Stimulated activated CD4-positive, alpha-beta T cell treated with anti-CD3 and anti-CD28 coated beads, Interleukin-15, amount 100 ng/mL, for 24 hours (primary cell): Measurements from ENCODE around the gene SMARCA1.
"Not testable (repeated sequence)": the region's sequence is repeated elsewhere in the genome, so short reads cannot be mapped to it uniquely, and the experiment has no call there.

ENCODE experiments used
- DNase-seq: peaks from one replicate; pipeline ENCODE4 v3.0.0-alpha.2; 2020

The SMARCA1 gene, protein sequence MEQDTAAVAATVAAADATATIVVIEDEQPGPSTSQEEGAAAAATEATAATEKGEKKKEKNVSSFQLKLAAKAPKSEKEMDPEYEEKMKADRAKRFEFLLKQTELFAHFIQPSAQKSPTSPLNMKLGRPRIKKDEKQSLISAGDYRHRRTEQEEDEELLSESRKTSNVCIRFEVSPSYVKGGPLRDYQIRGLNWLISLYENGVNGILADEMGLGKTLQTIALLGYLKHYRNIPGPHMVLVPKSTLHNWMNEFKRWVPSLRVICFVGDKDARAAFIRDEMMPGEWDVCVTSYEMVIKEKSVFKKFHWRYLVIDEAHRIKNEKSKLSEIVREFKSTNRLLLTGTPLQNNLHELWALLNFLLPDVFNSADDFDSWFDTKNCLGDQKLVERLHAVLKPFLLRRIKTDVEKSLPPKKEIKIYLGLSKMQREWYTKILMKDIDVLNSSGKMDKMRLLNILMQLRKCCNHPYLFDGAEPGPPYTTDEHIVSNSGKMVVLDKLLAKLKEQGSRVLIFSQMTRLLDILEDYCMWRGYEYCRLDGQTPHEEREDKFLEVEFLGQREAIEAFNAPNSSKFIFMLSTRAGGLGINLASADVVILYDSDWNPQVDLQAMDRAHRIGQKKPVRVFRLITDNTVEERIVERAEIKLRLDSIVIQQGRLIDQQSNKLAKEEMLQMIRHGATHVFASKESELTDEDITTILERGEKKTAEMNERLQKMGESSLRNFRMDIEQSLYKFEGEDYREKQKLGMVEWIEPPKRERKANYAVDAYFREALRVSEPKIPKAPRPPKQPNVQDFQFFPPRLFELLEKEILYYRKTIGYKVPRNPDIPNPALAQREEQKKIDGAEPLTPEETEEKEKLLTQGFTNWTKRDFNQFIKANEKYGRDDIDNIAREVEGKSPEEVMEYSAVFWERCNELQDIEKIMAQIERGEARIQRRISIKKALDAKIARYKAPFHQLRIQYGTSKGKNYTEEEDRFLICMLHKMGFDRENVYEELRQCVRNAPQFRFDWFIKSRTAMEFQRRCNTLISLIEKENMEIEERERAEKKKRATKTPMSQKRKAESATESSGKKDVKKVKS

DNA sequence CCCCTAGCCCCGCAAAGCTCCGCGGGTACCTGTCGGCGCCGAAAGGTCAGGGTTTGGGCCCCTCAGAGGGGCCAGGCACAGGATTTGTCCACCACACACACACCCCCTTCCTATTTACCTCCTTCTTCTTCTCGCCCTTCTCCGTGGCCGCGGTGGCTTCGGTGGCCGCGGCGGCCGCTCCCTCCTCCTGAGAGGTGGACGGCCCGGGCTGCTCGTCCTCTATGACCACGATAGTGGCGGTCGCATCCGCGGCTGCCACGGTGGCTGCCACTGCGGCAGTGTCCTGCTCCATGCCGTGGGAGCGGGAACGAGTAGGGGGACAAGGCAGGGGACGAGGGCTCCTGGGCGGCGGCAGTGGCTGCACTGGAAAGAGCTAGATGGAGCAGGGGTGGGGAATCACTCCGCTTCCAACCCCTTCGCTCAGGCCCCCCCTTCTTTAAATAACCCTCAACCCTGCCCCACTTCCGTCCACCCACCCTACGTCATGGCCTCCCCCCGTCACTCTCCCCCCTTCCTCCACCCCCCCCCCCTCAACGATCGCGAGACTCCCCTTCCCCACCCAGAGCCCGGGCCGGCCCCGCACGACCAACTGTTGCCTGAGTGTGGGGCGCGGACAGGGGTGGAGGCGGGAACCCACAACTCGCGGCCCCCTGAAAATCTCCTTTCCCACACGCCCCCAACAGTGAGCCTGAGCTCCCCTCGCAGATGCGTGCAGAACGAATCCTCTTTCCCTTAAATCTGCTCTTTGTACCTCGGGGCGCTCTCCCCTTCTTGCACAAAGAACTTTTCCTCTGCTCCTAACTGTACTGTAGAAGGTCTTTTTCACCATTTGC is at the start of gene SMARCA1:
Gene SMARCA1 (minus strand): TSS at position 412 of the 833 bp plus-strand sequence. CDS start 120 bp downstream, at position 292.
- DNase-seq: peak; percentile 1

DNA sequence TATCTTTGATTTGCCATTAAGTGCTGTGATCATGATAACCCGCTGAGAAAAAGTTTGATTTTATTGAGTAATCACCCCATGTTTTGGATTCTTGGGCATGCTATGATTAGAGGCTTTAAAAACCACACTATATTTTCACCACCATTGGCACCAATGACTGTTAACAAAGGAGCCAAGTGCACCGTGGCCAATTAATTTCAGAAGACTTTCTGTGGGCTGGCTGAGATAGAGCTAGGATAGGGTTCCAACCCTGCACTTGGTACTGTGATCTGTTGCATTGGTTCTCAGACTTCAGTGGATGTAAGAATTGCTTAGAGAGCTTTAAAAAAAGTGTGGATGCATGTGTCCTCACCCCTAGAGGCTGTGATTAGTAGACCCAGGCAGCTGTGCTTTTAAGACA is 49.1 kb upstream of the SMARCA1 start:
- DNase-seq: no peak

DNA sequence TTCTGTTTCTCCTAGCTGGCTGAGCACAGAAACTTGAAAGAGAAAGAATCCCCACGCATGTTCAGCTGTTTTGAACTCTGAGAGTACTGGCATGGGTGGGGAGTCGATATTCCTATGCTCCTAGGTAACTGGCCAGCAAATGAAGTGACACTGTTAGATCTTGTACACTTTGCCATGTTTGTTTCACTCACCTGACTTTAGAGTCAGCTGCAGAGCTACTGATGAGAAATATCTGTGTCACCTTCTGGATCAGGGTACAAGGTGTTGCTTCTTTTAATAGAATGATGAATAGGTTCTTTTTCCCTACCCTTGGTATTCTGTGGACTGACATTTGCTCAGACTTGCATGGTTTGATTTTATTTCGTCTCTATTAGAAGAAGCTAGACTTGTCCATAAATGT is 45.1 kb upstream of the SMARCA1 start:
- no peak for DNase-seq

DNA sequence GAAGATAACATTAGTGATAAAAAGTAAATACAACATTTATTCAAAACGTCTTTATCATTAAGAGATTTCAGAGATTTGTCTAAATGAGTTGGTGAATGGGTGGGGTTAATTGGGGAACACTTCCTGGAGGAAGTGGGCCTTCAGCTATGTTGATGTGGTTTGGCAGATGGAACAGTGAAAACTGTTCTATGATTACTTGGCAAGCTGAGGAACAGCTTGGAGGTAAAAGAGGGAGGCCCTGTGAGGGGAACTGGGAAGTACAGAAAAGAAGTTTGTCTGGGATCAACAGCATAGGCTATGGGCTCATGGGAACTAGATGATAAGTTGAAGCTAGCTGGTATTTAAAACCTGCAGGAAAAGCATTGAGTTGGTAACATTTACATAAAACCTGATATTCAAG is 42.8 kb upstream of the SMARCA1 start:
- DNase-seq: no peak

DNA sequence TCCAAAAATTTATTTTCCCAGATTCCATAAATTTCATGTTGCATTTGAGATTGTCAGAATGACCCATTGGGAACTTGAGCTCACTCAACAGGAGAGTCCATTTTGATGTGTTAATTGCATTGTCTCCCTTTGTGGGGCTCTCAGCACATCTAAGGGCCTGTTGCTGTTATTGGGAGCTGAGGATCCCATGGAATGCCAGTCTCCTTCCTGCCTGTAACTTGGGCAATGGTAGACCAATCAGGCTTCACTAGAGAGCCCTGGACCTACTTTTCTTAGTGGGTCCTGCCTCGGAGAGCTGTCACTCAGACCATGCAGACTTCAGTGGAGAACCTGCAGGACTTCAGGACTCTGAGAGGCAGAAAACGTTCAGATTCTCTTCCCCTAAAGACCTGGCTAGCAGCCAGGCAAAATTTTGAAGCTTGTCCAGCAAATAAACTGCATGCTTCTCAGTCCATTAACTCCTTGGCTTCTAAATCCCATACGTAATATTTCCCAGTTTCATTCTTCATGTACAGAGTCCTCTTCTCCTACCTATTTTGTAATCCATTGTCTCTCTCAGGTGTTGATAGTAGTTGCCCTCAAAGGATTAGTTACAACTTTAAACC is 41.9 kb upstream of the SMARCA1 start:
- no peak for DNase-seq

DNA sequence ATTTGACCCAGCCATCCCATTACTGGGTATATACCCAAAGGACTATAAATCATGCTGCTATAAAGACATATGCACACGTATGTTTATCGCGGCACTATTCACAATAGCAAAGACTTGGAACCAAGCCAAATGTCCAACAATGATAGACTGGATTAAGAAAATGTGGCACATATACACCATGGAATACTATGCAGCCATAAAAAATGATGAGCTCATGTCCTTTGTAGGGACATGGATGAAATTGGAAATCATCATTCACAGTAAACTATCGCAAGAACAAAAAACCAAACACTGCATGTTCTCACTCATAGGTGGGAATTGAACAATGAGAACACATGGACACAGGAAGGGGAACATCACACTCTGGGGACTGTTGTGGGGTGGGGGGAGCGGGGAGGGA is 41.1 kb upstream of the SMARCA1 start:
- not testable (repeated sequence) for DNase-seq

DNA sequence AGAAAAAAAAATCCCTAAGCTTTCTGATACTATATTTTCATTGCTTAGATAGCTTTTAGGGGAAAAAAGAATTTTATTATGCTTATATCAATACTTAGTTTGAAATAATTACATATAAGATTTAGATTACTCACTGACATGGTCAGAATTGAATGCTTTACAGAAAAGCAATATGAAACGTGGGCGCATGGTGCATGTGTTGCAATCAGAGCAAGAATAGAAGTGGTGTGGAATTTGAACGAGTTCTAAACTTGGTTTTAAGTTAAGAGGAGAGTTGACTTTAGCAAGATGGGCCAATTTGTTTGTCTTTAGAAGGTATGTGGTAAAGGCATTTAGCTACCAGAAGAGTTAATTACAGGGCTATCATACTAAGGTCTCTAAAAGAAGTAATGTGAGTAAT is 38.2 kb upstream of the SMARCA1 start:
- no peak for DNase-seq

DNA sequence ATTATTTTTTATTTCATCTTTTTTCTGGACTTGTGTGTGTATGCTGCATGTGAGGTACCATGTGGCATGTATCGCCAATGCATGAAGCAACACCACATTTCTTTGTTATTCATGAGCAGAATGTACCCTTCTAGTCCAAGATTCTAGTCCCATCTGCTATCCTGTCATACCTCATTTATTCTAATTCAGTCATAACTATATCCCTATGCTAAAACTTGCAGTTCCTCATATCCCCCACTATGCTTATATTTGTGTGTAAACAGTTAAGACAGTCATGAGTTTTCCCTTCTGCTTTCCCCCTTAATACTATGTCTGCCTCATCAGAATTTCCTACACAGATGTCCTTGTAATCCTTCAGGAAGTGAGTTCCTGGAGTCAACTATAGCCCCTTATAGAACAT is 36.5 kb upstream of the SMARCA1 start:
- no peak for DNase-seq

DNA sequence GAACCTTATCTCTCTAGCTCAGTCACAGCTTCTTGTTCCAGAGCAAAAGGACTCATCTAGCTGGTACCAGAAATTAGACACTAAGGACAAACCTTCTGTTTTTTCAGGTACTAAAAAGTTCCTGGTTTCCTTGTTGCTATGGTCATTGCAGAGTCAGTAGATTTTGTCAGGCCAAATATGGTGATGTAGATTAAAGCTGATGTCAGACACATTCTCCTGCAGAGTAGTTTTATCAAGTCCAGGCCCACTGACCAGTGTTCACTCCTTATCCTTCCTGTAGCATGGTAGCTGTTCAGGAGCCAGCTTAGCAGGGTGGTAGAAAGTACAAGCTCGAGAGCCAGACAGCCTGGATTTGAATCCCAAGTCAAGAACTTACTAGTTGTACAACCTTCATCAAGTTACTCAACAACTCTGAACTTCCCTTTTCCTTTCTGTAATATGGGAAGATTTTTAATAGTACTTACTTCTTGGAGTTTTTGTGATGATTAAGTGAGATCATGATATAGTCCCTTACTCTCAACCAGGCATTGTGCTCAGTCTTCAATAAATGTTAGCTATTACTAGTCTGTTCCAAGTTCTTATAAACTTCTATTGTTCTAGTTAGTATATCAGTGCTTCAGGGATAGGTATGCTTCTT is 34.7 kb upstream of the SMARCA1 start:
- no peak for DNase-seq

DNA sequence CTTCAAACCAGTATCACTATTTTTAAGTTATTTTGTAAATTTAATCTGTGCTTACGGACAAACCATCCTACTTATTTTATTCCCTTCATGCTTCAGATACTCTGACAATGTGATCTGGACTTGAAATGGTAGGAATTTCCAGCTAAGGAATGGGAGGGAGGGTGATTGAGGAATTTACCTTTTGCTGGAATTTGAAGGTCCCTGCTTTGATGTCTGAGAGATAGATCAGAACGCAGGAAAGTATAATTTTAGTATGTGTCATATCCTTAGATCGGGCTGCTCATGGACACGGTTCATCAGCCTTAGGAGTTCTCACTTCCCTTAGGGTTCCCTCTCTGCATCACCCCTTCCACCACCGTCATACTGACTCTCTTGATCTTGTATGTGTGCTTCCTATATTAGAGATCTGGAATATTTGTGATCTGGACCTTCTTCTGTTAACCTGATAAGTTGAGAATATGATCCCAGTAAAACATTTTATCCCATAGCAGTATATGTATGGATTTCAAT is 33.6 kb upstream of the SMARCA1 start:
- DNase-seq: no peak

DNA sequence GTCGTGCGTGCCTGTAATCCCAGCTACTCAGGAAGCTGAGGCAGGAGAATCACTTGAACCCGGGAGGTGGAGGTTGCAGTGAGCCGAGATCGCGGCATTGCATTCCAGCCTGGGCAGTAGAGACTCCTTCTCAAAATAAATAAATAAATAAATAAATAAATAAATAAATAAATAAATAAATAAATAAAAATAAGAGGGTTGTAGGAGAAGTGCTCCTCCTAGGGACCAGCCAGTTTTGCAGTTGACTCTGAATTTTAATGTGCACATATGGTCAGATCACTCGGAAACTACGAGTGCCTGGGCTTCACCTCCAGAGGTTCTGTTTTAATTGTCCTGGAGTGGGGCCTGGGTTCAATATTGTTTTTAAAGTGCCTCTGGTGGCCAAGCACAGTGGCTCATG is 31.5 kb upstream of the SMARCA1 start:
- not testable (repeated sequence) for DNase-seq

DNA sequence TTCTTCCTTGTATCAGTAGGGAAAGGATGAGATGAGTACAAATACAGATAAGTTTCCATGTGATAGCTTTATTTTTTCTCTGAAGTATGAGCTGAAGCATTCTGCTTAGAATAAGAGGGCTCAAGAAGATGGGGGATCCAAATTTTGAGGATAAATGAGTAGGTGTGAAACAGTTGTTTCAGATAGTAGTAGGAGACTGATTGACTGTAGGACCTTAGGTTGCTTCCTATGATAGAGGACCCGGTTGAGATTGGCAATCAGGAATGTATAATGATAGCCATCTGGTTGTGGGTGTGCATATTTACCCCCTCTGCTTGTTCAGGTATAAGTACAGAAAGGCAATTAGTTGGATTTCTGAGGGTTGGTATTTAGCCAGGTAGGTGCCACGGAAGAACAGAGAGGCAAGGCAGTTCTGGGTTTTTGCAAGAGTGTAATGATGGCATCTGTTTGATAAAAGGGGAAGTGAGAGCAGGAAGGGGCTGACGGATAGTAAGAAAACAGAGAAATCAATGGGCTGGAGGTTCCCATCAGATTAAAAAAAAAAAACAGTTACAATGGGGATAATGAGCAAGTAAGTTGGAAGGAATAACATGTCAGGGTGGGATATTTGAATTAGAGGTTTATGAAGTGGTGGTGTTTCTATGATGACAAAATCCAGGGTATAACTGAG is 30.5 kb upstream of the SMARCA1 start:
- DNase-seq: no peak

DNA sequence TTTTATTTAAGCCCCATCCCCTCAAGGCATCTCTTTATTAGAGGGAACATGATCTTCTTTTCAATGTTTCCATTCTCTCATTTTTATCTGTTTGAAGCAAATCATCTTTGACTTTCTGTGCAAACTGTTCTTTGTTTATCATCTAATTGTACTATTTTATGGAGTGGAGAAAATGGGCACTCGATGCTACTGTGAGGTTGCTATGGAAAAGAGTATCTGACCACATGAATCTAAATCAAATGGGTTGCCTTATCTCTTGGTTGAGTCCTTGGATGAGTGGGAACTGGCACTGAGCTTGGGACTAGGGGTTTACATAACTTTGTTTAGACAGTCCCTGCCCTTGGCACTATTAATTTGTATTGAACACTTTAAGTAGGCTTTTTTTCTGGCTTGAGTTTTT is 25.8 kb upstream of the SMARCA1 start:
- no peak for DNase-seq

DNA sequence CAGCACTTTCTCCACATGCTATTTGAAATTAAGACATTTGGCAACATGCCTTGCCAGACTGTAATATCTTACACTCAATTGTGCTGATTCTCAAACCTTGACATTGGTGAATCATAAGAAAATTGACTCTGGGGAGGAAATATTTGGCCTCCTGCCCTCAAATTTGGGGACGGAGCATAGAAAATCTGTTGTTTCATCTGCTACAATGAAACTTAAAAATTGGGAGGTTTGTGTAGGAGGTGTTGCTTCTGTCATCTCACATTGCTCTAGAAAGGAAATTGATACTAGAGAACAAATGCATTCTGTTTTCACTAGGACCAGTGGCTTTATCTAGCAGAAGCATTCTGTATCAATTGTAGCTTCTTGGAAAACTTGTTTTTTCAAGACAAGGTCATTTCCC is 22.1 kb upstream of the SMARCA1 start:
- peak; percentile 5 for DNase-seq

DNA sequence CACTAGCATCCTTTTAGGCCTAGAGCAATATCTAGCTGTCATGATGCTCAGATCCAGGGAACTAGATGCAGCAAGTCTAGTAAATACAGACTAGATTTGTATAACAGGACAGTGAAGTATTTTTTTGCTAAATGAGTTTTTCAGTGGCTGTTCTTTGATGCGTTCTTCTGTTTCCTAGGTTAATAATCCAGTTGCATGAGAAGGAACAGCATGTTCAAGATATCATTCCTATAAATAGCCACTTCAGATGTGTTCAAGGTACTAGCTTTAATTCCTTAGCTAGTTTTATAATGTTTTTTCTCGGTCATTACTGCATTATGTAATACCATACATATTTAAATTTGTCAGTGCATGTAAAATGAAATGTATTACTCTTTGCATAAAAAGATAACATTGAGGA is 21.5 kb upstream of the SMARCA1 start:
- DNase-seq: no peak

DNA sequence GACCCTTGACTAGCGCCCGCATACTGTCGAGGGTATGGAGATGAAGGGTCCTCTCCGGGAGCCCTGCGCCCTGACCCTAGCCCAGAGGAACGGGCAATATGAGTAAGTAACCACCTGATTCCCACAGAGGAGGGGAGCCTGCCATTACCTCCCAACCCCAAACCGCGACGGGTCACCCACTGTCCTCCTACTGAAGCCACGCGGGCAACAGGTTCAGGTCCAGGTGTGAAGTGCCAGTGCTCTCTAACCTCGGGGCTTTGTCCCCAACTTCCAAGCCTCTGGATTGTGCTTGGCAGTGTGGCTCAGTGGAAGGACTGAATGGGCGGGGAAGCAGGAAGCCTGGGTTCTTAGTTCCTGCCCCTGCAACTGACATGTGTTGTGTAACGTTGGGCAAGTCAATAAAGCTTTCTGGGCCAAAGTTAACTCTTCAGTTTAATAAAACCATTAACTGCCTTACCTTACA is 17.5 kb upstream of the SMARCA1 start:
- peak; percentile 10 for DNase-seq

DNA sequence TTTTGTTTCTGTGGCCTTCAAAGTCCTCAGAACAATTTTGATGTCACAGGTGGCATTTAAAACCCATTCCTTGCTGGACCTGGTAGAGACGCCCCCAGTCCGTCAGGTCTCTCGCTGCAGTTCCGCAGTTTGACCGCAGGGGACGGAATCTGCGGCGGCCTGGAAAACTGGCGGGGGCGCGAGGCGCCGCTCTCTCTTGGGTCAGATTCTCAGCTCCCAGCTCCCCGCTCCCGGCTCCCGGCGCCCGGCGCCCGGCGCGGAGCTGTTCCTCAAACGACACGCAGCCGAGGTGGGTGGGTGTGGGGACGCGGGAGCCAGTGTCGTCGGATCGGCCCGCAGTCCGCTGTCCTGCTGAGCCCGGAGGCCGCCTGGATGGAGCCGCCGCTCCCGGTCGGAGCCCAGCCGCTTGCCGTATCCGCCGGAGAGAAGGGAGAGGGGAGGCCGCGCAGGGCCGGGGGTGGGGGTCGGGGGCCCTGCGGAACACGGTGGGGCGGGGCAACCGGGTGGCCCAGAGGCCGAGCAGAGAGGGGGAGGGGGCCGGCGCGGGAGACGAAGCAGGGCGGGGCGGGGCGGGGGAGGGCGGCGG is 16.9 kb upstream of the SMARCA1 start, which contains the start of gene OCRL:
Gene OCRL (plus strand): TSS at position 192 of the 586 bp plus-strand sequence. CDS start 181 bp downstream, at position 373.
- DNase-seq: peak; percentile 70

DNA sequence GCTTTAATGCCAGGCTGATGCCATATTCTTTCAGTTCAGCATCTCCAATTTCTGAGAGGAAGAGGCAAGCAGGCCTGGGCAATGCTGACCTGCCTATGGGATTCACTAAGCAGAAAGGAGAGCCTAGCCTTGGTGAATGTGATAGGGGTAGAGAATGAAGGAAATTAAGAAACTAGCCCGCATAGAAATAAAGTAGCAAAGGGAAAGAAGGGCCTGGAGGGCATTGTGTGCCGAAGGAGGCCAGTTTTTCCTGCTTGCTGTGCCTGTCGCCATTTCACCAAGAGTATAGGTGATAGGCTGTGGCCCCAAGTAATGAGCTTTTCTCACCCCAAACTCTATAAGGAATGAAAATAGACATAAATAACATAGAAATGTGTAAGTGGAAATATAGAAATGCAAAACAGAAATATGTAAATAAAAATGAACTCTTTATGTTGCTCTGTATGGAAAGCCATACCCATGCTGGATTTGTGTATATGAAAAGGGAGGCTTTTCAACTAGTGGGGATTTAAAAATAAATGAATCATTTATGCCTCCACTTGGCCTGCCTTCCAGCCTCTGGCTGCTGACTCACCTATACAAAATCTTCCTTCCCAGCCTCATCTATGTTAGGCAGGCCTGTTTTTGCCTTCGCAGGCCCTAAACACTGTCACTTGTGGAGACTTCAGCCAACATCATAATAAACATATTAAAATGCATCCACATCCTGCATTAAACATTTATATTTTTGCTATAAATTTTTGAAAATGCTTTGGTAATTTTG is 11.7 kb upstream of the SMARCA1 start:
- DNase-seq: no peak

DNA sequence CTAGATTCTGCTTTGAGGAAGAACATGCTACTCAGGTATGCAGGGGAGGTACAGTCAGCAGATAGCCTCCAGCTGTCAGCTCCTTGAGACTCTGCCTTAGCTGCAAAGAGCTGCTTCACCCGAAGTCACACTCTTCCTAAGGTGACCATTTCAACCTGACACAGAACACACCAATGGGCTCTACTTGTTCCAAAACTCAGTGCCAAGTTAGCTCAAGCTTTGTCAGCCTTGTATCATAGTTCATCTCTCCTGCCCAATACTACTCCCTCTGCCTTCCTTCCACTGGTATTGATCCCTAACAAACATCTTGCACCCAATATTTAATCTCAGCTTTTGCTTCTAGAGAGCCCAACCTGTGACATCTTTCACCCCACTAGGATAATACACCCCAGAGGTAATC is 7.8 kb upstream of the SMARCA1 start:
- DNase-seq: no peak
